Measurements from ENCODE around the gene CYB561. TPM values are rescaled to one million over a fixed set of nuclear protein-coding genes. Genes with fewer than 3 reads are reported as not detected.

Gene CYB561
- total RNA-seq, 1 experiment from 2014 or later, result 35.1 TPM

DNA sequence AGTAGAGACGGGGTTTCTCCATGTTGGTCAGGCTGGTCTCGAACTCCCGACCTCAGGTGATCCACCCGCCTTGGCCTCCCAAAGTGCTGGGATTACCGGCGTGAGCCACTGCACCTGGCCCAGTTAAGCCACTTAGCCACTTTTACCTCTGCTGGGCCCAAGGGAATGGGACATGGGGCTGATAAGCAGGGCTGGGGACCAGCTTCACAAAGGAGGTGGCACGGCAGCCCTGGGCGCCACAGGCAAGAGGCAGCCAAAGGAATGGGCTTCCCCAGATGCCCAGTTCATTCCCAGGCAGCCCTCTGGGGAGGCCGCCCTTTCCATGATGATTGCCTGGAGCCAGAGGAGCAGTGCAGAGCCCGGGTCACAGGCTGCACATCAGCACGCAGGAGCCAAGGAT is 5.0 kb upstream of the CYB561 start:
- POLR2A ChIA-PET, result interaction anchor here (0.7 kb wide), 1 partner anchor 14 kb away, joined by 3 read pairs; no protein-coding TSS in a partner anchor
- DNase-seq (ENCODE audit: low spot score), result no peak
- H3K27ac Mint-ChIP-seq, result no peak overlapping the region
- no peak for TF ChIP-seq SMAD4 (CRISPR knock-in tag; IDR thresholded peaks at IDR 0.05)
- TF ChIP-seq GABPB1 (CRISPR knock-in tag; IDR thresholded peaks at IDR 0.05), result no peak
- no peak overlapping the region for H3K4me3 Mint-ChIP-seq
- peaks cover 12% of the 10 kb centered on the region for H3K27me3 Mint-ChIP-seq (ENCODE audit: low read depth)
- no peak for ATAC-seq
- no peaks in the 10 kb centered on the region for H3K9me3 Mint-ChIP-seq
- H3K4me1 Mint-ChIP-seq, result peaks cover 33% of the 10 kb centered on the region
- peaks cover 1% of the 10 kb centered on the region; the same call in 1 of the 2 replicates for H3K36me3 Mint-ChIP-seq
- CTCF ChIA-PET, result interaction anchor here (1.0 to 2.8 kb wide), 4 partner anchors 14 to 27 kb away, joined by 3 to 6 read pairs (median 6); no protein-coding TSS in a partner anchor

DNA sequence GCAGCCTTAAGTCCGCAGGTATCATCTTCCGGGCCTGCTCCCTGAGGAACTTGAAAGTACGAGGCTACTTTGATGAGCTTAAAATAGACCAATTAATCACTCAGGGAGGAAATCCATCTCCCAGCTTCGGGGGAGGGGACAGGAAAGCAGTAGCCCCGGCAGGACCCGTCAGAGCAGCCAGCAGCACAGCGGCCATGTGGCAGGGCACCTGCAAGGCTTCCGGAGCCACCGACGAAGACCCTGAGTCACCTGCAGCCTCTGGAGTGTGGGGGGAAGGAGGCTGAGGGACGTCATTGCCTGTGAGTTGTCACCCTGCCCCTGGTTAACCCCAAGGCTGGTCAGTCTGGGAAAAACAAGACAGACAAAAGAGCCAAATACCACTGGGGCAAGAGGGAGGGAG is 4.4 kb upstream of the CYB561 start:
- Mint-ChIP-seq H3K9me3 (no peaks in the 10 kb centered on the region), H3K27me3 (ENCODE audit: low read depth) (peaks cover 12% of the 10 kb centered on the region), H3K4me3 (no peak overlapping the region), H3K4me1 (peaks cover 33% of the 10 kb centered on the region), H3K36me3 (no peaks in the 10 kb centered on the region), H3K27ac (no peak overlapping the region)
- no peak for DNase-seq (ENCODE audit: low spot score)
- ChIA-PET CTCF (interaction anchor here (0.5 to 2.8 kb wide), 5 partner anchors 14 to 28 kb away, joined by 3 to 6 read pairs (median 3); no protein-coding TSS in a partner anchor), POLR2A (interaction anchor here (0.7 kb wide), 1 partner anchor 13 kb away, joined by 3 read pairs; no protein-coding TSS in a partner anchor)
- no peak for TF ChIP-seq ZNF263 (CRISPR knock-in tag; IDR thresholded peaks at IDR 0.05; ENCODE audit: low read depth)
- no peak for TF ChIP-seq ZBTB21 (CRISPR knock-in tag; IDR thresholded peaks at IDR 0.05; ENCODE audit: borderline replicate concordance)
- TF ChIP-seq, protein P1, sequence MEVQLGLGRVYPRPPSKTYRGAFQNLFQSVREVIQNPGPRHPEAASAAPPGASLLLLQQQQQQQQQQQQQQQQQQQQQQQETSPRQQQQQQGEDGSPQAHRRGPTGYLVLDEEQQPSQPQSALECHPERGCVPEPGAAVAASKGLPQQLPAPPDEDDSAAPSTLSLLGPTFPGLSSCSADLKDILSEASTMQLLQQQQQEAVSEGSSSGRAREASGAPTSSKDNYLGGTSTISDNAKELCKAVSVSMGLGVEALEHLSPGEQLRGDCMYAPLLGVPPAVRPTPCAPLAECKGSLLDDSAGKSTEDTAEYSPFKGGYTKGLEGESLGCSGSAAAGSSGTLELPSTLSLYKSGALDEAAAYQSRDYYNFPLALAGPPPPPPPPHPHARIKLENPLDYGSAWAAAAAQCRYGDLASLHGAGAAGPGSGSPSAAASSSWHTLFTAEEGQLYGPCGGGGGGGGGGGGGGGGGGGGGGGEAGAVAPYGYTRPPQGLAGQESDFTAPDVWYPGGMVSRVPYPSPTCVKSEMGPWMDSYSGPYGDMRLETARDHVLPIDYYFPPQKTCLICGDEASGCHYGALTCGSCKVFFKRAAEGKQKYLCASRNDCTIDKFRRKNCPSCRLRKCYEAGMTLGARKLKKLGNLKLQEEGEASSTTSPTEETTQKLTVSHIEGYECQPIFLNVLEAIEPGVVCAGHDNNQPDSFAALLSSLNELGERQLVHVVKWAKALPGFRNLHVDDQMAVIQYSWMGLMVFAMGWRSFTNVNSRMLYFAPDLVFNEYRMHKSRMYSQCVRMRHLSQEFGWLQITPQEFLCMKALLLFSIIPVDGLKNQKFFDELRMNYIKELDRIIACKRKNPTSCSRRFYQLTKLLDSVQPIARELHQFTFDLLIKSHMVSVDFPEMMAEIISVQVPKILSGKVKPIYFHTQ (CRISPR knock-in tag; IDR thresholded peaks at IDR 0.05), result no peak
- peak; percentile 68; the same call in 1 of the 2 replicates for TF ChIP-seq FOXP1 (CRISPR knock-in tag; IDR thresholded peaks at IDR 0.05; ENCODE audit: borderline replicate concordance)
- TF ChIP-seq ZNF317 (CRISPR knock-in tag; IDR thresholded peaks at IDR 0.05; ENCODE audit: borderline replicate concordance, low read depth), result no peak
- TF ChIP-seq KAT7 (CRISPR knock-in tag; IDR thresholded peaks at IDR 0.05; ENCODE audit: borderline replicate concordance), result no peak
- TF ChIP-seq, protein P2, sequence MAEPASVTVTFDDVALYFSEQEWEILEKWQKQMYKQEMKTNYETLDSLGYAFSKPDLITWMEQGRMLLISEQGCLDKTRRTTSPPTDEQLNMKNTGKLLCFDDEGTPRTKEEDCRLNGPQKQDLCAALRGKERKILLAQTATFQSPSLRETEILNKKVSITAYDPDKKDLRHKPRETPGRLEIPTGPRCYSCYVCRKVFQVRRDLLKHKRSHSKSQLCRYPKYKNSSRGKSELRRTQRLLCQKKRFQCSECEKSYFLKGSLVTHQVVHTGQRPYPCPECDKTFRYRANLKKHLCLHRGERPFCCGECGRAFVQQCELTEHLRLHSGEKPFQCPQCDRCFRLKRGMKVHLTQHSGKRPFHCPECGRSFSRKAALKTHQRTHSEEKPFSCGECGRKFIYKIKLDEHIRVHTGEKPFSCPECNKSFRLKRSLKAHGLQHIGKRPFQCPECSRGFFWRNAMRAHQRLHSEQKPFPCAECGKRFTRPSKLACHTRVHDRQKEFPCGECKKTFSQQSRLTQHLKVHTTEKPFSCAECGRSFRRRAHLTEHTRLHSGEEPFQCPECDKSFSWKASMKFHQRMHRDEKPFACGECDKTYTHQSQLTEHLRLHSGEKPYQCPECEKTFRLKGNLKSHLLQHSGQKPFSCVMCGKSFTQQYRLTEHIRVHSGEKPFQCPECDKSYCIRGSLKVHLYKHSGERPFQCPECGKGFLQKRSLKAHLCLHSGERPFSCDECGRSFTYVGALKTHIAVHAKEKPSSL (CRISPR knock-in tag; conservative IDR thresholded peaks at IDR 0.05), result no peak
- TF ChIP-seq, protein P3, sequence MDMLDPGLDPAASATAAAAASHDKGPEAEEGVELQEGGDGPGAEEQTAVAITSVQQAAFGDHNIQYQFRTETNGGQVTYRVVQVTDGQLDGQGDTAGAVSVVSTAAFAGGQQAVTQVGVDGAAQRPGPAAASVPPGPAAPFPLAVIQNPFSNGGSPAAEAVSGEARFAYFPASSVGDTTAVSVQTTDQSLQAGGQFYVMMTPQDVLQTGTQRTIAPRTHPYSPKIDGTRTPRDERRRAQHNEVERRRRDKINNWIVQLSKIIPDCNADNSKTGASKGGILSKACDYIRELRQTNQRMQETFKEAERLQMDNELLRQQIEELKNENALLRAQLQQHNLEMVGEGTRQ (CRISPR knock-in tag; IDR thresholded peaks at IDR 0.05), result no peak
- TF ChIP-seq, protein P4, sequence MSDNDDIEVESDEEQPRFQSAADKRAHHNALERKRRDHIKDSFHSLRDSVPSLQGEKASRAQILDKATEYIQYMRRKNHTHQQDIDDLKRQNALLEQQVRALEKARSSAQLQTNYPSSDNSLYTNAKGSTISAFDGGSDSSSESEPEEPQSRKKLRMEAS (CRISPR knock-in tag; IDR thresholded peaks at IDR 0.05), result peak; percentile 93
- TF ChIP-seq ZNF121 (CRISPR knock-in tag; IDR thresholded peaks at IDR 0.05), result no peak
- TF ChIP-seq NFATC4 (CRISPR knock-in tag; IDR thresholded peaks at IDR 0.05), result no peak
- ATAC-seq, result no peak

DNA sequence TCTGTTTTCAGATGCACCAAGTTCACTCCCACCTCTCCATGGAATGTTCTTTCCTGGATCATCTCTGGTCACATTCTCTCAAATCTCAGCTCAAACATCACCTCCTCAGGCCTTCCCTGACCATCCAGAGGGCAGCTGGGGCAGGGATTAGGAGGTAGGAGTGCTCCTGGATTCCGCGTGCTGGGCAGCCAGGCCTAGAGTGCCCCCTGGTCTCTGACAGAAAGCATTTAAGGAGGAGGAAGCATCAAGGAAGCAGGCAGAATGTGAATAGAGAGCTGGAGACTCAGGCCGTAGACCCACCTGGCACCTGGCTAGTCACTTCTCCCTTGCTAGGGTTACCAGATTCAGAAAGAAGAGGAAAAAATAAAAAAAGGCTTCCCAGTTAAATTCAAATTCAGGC is 2.5 kb upstream of the CYB561 start:
- peak overlapping the region; percentile 78 for H3K27ac Mint-ChIP-seq
- DNase-seq (ENCODE audit: low spot score), result no peak
- no peaks in the 10 kb centered on the region for H3K36me3 Mint-ChIP-seq
- H3K27me3 Mint-ChIP-seq (ENCODE audit: low read depth), result peaks cover 5% of the 10 kb centered on the region
- no peaks in the 10 kb centered on the region for H3K9me3 Mint-ChIP-seq
- peaks cover 32% of the 10 kb centered on the region for H3K4me1 Mint-ChIP-seq
- POLR2A ChIA-PET, result no interaction called here
- no peak for ATAC-seq
- no peak overlapping the region for H3K4me3 Mint-ChIP-seq
- CTCF ChIA-PET, result interaction anchor here (0.6 to 15.9 kb wide), 8 partner anchors 11 to 231 kb away, joined by 3 to 298 read pairs (median 4); partner anchors contain the start of gene ACE
- TF ChIP-seq, protein P5, sequence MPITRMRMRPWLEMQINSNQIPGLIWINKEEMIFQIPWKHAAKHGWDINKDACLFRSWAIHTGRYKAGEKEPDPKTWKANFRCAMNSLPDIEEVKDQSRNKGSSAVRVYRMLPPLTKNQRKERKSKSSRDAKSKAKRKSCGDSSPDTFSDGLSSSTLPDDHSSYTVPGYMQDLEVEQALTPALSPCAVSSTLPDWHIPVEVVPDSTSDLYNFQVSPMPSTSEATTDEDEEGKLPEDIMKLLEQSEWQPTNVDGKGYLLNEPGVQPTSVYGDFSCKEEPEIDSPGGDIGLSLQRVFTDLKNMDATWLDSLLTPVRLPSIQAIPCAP (CRISPR knock-in tag; IDR thresholded peaks at IDR 0.05), result no peak
- no peak for TF ChIP-seq CBFB (CRISPR knock-in tag; IDR thresholded peaks at IDR 0.05; ENCODE audit: low read depth)
- TF ChIP-seq, protein P6, sequence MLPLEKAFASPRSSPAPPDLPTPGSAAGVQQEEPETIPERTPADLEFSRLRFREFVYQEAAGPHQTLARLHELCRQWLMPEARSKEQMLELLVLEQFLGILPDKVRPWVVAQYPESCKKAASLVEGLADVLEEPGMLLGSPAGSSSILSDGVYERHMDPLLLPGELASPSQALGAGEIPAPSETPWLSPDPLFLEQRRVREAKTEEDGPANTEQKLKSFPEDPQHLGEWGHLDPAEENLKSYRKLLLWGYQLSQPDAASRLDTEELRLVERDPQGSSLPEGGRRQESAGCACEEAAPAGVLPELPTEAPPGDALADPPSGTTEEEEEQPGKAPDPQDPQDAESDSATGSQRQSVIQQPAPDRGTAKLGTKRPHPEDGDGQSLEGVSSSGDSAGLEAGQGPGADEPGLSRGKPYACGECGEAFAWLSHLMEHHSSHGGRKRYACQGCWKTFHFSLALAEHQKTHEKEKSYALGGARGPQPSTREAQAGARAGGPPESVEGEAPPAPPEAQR (CRISPR knock-in tag; IDR thresholded peaks at IDR 0.05), result no peak
- TF ChIP-seq, protein P7, sequence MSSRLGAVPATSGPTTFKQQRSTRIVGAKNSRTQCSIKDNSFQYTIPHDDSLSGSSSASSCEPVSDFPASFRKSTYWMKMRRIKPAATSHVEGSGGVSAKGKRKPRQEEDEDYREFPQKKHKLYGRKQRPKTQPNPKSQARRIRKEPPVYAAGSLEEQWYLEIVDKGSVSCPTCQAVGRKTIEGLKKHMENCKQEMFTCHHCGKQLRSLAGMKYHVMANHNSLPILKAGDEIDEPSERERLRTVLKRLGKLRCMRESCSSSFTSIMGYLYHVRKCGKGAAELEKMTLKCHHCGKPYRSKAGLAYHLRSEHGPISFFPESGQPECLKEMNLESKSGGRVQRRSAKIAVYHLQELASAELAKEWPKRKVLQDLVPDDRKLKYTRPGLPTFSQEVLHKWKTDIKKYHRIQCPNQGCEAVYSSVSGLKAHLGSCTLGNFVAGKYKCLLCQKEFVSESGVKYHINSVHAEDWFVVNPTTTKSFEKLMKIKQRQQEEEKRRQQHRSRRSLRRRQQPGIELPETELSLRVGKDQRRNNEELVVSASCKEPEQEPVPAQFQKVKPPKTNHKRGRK (CRISPR knock-in tag; IDR thresholded peaks at IDR 0.05; ENCODE audit: borderline replicate concordance), result no peak
- TF ChIP-seq, protein P8, sequence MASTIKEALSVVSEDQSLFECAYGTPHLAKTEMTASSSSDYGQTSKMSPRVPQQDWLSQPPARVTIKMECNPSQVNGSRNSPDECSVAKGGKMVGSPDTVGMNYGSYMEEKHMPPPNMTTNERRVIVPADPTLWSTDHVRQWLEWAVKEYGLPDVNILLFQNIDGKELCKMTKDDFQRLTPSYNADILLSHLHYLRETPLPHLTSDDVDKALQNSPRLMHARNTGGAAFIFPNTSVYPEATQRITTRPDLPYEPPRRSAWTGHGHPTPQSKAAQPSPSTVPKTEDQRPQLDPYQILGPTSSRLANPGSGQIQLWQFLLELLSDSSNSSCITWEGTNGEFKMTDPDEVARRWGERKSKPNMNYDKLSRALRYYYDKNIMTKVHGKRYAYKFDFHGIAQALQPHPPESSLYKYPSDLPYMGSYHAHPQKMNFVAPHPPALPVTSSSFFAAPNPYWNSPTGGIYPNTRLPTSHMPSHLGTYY (CRISPR knock-in tag; IDR thresholded peaks at IDR 0.05), result no peak

All from WTC11 (cell line).